ENCODE measurements around the gene SLC35D3. TPM values are rescaled to one million over a fixed set of nuclear protein-coding genes. Genes with fewer than 3 reads are reported as not detected.

The SLC35D3 gene
- total RNA-seq, 6 experiments from 2014 or later, result not detected

- WGBS (ENCODE audit: insufficient coverage, low coverage, low lambda C conversion rate, missing lambda C conversion rate), result 43% methylated on average over 19 of the region's 19 CpGs
- Histone ChIP-seq H3K9me3 (no peaks in the 10 kb centered on the region), H3K36me3 (no peaks in the 10 kb centered on the region), H3K4me3 (no peak overlapping the region), H3K27ac (no peak overlapping the region), H3K27me3 (no peaks in the 10 kb centered on the region), H3K4me1 (no peaks in the 10 kb centered on the region)
- TF ChIP-seq POLR2A (IDR thresholded peaks at IDR 0.05) (no peak), CTCF (IDR thresholded peaks at IDR 0.05) (peak; percentile 56 to 75 (median 72))
- intact Hi-C loops (cut with DNase I), result no loop called here
- peak; percentile 92 to 96 (median 94) for ATAC-seq
- peak; percentile 60 to 65 (median 64) for DNase-seq
These were observed 46.0 kb downstream of the SLC35D3 start for GRCh38 chr6:136967876-136968752.

GRCh38 chr6:136968837-136969236 lies 46.7 kb downstream of the SLC35D3 start:
- 47% methylated on average over 7 of the region's 7 CpGs for WGBS (ENCODE audit: insufficient coverage, low coverage, low lambda C conversion rate, missing lambda C conversion rate)
- no peak for ATAC-seq

GRCh38 chr6:136969433-136969832 lies 47.3 kb downstream of the SLC35D3 start:
- Histone ChIP-seq H3K4me3 (no peak overlapping the region), H3K4me1 (no peaks in the 10 kb centered on the region), H3K36me3 (no peaks in the 10 kb centered on the region), H3K9me3 (no peaks in the 10 kb centered on the region), H3K27ac (no peak overlapping the region), H3K27me3 (no peaks in the 10 kb centered on the region)
- DNase-seq, result no peak
- ATAC-seq, result no peak
- 67% methylated on average over 3 of the region's 5 CpGs for WGBS (ENCODE audit: insufficient coverage, low coverage, low lambda C conversion rate, missing lambda C conversion rate)
- TF ChIP-seq CTCF (IDR thresholded peaks at IDR 0.05) (no peak), POLR2A (IDR thresholded peaks at IDR 0.05) (no peak)
- intact Hi-C loops (cut with DNase I), result no loop called here

More at GRCh38 chr6:136968837-136969236, 46.7 kb downstream of the SLC35D3 start:
- no peak overlapping the region for H3K27ac ChIP-seq
- no peaks in the 10 kb centered on the region for H3K9me3 ChIP-seq
- H3K4me3 ChIP-seq, result no peak overlapping the region
- no peaks in the 10 kb centered on the region for H3K36me3 ChIP-seq
- H3K4me1 ChIP-seq, result no peaks in the 10 kb centered on the region
- DNase-seq, result no peak
- no peak for TF ChIP-seq POLR2A (IDR thresholded peaks at IDR 0.05)
- no peak for TF ChIP-seq CTCF (IDR thresholded peaks at IDR 0.05)
- no peaks in the 10 kb centered on the region for H3K27me3 ChIP-seq
- intact Hi-C loops (cut with DNase I), result no loop called here

GRCh38 chr6:136969930-136970329 lies 47.8 kb downstream of the SLC35D3 start:
- H3K36me3 ChIP-seq, result no peaks in the 10 kb centered on the region
- TF ChIP-seq POLR2A (IDR thresholded peaks at IDR 0.05) (no peak), CTCF (IDR thresholded peaks at IDR 0.05) (no peak)
- H3K27me3 ChIP-seq, result no peaks in the 10 kb centered on the region
- H3K9me3 ChIP-seq, result no peaks in the 10 kb centered on the region
- H3K4me3 ChIP-seq, result no peak overlapping the region
- no peaks in the 10 kb centered on the region for H3K4me1 ChIP-seq
- H3K27ac ChIP-seq, result no peak overlapping the region
- 61% methylated on average over 4 of the region's 4 CpGs for WGBS (ENCODE audit: insufficient coverage, low coverage, low lambda C conversion rate, missing lambda C conversion rate)
- DNase-seq (no peak), ATAC-seq (no peak)
- intact Hi-C loops (cut with DNase I), result no loop called here
